Measurements from ENCODE around the gene TMEM154. TPM values are rescaled to one million over a fixed set of nuclear protein-coding genes. Genes with fewer than 3 reads are reported as not detected.
"Not testable (repeated sequence)": the region's sequence is repeated elsewhere in the genome, so short reads cannot be mapped to it uniquely, and the experiment has no call there.

TMEM154 gene
- polyA plus RNA-seq, 10 donors: 0.35 to 6.2 (median 1.1) TPM

GRCh38 chr4:152667781-152668180, 12.0 kb downstream of the TMEM154 start:
- no peak for DNase-seq

GRCh38 chr4:152666946-152667345, 12.9 kb downstream of the TMEM154 start:
- DNase-seq: no peak

GRCh38 chr4:152665691-152666395, 14.0 kb downstream of the TMEM154 start:
- no peak for DNase-seq

GRCh38 chr4:152664067-152664378, 15.8 kb downstream of the TMEM154 start:
- not testable (repeated sequence) for DNase-seq

GRCh38 chr4:152663203-152664066, 16.4 kb downstream of the TMEM154 start:
- DNase-seq: no peak

- DNase-seq: no peak
Measured at GRCh38 chr4:152661649-152662048, 18.1 kb downstream of the TMEM154 start.

GRCh38 chr4:152660526-152660925, 19.3 kb downstream of the TMEM154 start:
- DNase-seq: no peak

GRCh38 chr4:152659806-152660205, 20.0 kb downstream of the TMEM154 start:
- no peak for DNase-seq

GRCh38 chr4:152657657-152658056, 22.1 kb downstream of the TMEM154 start:
- no peak for DNase-seq

- no peak for DNase-seq
Measured at GRCh38 chr4:152655272-152656129, 24.3 kb downstream of the TMEM154 start.

- no peak for DNase-seq
Measured at GRCh38 chr4:152652102-152652501, 27.7 kb downstream of the TMEM154 start.

GRCh38 chr4:152651473-152652060, 28.2 kb downstream of the TMEM154 start:
- DNase-seq: no peak

GRCh38 chr4:152646221-152646620, 33.6 kb downstream of the TMEM154 start:
- DNase-seq: no peak

- DNase-seq: no peak
Measured at GRCh38 chr4:152644130-152644529, 35.7 kb downstream of the TMEM154 start.

- no peak for DNase-seq
Measured at GRCh38 chr4:152643153-152644035, 36.4 kb downstream of the TMEM154 start.

- peak in 1 of 3 donors; percentile 49 for DNase-seq
Measured at GRCh38 chr4:152640058-152640921, 39.5 kb downstream of the TMEM154 start.

GRCh38 chr4:152635851-152636250, 43.9 kb downstream of the TMEM154 start:
- DNase-seq: no peak

- no peak for DNase-seq
Measured at GRCh38 chr4:152634110-152634760, 45.6 kb downstream of the TMEM154 start.

- DNase-seq: no peak
Measured at GRCh38 chr4:152633118-152633517, 46.7 kb downstream of the TMEM154 start.

All from muscle of back (tissue), 11 donors.